Measurements from ENCODE around the gene KCNQ4.

The KCNQ4 gene

GRCh38 chr1:40777224-40777970 lies 6.2 kb upstream of the KCNQ4 start:
- no peak for DNase-seq (ENCODE audit: low read depth in 2 of 2)

GRCh38 chr1:40780678-40781607 lies 2.6 kb upstream of the KCNQ4 start:
- no peak for DNase-seq (ENCODE audit: low read depth in 2 of 2)

- DNase-seq (ENCODE audit: low read depth in 2 of 2) = no peak
Measured at GRCh38 chr1:40781608-40781971, 2.0 kb upstream of the KCNQ4 start.

- DNase-seq (ENCODE audit: low read depth in 2 of 2) = no peak
Measured at GRCh38 chr1:40782371-40782956, 1.1 kb upstream of the KCNQ4 start.

GRCh38 chr1:40784141-40784770 lies 669 bp downstream of the KCNQ4 start:
- no peak for DNase-seq (ENCODE audit: low read depth in 2 of 2)

- DNase-seq (ENCODE audit: low read depth in 2 of 2) = no peak
Measured at GRCh38 chr1:40784771-40785151, 1.2 kb downstream of the KCNQ4 start.

- DNase-seq (ENCODE audit: low read depth in 2 of 2) = no peak
Measured at GRCh38 chr1:40785446-40785845, 1.9 kb downstream of the KCNQ4 start.

- no peak for DNase-seq (ENCODE audit: low read depth in 2 of 2)
Measured at GRCh38 chr1:40786171-40786994, 2.8 kb downstream of the KCNQ4 start.

GRCh38 chr1:40786995-40787705 lies 3.6 kb downstream of the KCNQ4 start:
- DNase-seq (ENCODE audit: low read depth in 2 of 2) = no peak

- no peak for DNase-seq (ENCODE audit: low read depth in 2 of 2)
Measured at GRCh38 chr1:40787737-40788560, 4.4 kb downstream of the KCNQ4 start.

- no peak for DNase-seq (ENCODE audit: low read depth in 2 of 2)
Measured at GRCh38 chr1:40788561-40789341, 5.2 kb downstream of the KCNQ4 start.

- DNase-seq (ENCODE audit: low read depth in 2 of 2) = no peak
Measured at GRCh38 chr1:40789342-40789598, 5.7 kb downstream of the KCNQ4 start.

- DNase-seq (ENCODE audit: low read depth in 2 of 2) = no peak
Measured at GRCh38 chr1:40789661-40790430, 6.3 kb downstream of the KCNQ4 start.

GRCh38 chr1:40792036-40792435 lies 8.4 kb downstream of the KCNQ4 start:
- no peak for DNase-seq (ENCODE audit: low read depth in 2 of 2)

- DNase-seq (ENCODE audit: low read depth in 2 of 2) = no peak
Measured at GRCh38 chr1:40793617-40794016, 10.0 kb downstream of the KCNQ4 start.

- DNase-seq (ENCODE audit: low read depth in 2 of 2) = no peak
Measured at GRCh38 chr1:40794048-40794447, 10.5 kb downstream of the KCNQ4 start.

GRCh38 chr1:40794974-40795715 lies 11.6 kb downstream of the KCNQ4 start:
- no peak for DNase-seq (ENCODE audit: low read depth in 2 of 2)

Data from stimulated activated CD4-positive, alpha-beta T cell treated with anti-CD3 and anti-CD28 coated beads, Interleukin-15, amount 100 ng/mL, for 48 hours (primary cell).